ENCODE data around the gene GPR137C.

GPR137C gene

GRCh38 chr14:52575858-52576257 is 23.2 kb downstream of the GPR137C start:
- DNase-seq, result no peak

DNA sequence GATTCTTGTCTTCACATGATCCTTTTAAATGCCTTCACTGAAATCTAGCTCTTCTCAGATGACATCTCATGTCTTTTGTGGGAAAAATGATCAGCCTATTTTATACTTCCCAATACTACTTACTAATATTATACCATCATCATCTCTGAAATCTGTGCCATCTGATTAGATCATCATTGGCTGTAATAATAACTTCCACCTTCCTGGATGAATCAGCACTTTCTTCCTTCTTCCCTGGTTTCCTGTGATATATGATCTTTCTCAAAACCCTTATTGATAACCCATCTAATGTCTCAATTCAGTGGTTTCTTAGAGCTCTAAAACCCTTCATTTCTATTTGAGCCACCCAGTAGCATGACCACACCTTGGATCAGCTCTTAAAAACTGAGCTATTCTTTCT is 30.9 kb downstream of the GPR137C start:
- no peak for DNase-seq

- no peak for DNase-seq
These were observed 37.0 kb downstream of the GPR137C start for GRCh38 chr14:52589646-52590045.

GRCh38 chr14:52590318-52590717 is 37.7 kb downstream of the GPR137C start:
- no peak for DNase-seq

DNA sequence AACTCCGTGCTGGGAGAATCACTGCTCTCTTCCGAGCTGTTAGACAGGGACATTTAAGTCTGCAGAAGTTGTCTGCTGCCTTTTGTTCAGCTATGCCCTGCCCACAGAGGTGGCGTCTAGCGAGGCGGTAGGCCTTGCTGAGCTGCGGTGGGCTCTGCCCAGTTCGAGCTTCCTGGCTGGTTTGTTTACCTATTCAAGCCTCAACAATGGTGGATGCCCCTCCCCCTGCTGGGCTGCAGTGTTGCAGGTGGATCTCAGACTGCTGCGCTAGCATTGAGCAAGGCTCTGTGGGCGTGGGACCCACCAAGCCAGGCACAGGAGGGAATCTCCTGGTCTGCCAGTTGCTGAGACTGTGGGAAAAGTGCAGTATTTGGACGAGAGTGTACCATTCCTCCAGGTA is 43.7 kb downstream of the GPR137C start:
- DNase-seq, result no peak

DNA sequence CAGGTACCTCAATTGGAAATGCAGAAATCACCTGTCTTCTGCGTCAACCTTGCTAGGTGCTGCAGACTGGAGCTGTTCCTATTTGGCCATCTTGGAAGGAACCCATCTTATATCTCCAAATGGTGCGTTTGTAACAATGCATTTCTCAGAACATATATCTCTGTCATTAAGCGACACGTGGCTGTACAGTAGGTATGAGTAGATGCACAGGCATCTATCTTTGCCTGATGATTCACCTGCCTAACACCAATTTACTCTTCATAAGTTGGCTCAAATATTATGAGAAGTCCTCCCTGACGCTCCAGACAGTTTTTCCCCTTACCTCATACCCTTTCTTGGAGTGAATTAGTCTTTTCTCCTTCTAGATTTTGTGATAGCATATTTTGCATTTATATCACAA is 44.2 kb downstream of the GPR137C start:
- no peak for DNase-seq

GRCh38 chr14:52598568-52598967 is 45.9 kb downstream of the GPR137C start:
- no peak for DNase-seq

GRCh38 chr14:52599974-52600373 is 47.3 kb downstream of the GPR137C start:
- no peak for DNase-seq

- no peak for DNase-seq
These were observed 49.5 kb downstream of the GPR137C start for GRCh38 chr14:52602131-52602530.

GRCh38 chr14:52607061-52607460 is 54.4 kb downstream of the GPR137C start:
- no peak for DNase-seq

DNA sequence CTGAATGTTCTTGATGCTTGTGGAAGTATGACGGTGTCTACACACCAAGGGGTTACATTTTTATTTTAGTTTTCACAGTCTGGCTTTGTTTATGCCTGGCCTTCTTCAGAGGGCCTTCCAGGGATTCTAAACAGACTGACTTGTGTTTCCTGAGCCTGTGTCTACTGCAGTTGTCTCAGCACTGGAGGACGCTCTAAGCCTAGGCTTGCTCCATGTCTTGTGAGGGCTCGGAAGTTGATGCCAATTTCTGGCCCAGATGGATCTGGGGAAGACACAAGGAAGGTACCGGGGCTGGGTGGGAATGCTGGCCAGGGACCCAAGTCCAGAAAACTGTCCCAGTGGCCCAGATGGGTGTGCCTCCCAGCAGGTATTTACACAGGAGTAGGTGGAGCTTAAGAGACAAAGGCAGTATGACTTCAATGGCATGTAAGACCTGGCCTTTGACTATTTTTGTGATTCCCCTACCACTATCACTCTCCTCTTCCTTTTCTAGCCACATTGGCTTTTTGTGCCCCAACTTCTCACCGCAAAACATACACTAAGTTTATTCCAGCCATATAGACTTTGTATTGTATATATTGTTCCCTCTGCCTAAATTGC is 56.9 kb downstream of the GPR137C start:
- no peak for DNase-seq

- no peak for DNase-seq
These were observed 57.6 kb downstream of the GPR137C start for GRCh38 chr14:52610187-52610586.

- no peak for DNase-seq
These were observed 66.0 kb downstream of the GPR137C start for GRCh38 chr14:52618602-52619001.

DNA sequence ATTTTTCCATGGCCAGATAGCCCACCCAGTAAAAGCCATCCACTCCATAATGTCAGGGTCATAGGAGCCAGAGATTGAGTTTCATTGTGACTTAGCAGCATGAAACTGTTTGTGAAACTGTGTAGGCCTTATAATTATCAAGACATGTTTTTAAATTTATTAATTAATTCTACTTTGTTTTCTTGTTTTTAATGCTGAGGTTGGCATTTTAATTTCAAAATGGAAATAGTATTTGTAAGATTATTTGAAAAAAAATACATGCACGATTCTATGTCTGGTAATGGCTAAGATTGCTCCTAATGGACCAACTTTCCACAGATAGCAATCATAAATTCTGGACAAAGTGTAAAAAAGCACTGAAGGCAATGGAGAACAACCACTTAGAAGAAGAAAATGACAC is 67.1 kb downstream of the GPR137C start:
- DNase-seq, result no peak

DNA sequence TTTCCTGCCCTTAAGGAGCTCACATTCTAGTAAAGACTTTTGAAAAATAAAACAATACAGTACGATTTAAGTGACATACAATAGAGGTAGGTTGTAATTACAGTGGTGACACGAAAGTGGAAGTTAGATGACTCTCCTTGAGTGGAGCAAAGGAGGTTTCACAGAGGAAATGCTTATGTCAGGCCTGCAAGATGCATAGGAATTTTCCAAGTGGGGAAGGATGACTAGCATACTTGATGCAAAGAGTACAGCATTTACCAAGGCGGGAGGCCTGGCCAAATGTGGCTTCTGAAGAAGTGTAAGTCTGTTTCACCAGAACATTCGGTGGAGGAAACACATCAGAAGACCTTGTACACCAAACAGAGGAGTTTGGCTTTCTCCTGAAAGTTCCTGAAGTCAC is 87.5 kb downstream of the GPR137C start:
- peak; percentile 1 to 32 for DNase-seq

- DNase-seq, result no peak
These were observed 89.1 kb downstream of the GPR137C start for GRCh38 chr14:52641745-52642144.

GRCh38 chr14:52649511-52649910 is 96.9 kb downstream of the GPR137C start:
- DNase-seq, result peak in 1 of 2 donors; percentile 3

GRCh38 chr14:52650774-52651173 is 98.1 kb downstream of the GPR137C start:
- DNase-seq, result no peak

DNA sequence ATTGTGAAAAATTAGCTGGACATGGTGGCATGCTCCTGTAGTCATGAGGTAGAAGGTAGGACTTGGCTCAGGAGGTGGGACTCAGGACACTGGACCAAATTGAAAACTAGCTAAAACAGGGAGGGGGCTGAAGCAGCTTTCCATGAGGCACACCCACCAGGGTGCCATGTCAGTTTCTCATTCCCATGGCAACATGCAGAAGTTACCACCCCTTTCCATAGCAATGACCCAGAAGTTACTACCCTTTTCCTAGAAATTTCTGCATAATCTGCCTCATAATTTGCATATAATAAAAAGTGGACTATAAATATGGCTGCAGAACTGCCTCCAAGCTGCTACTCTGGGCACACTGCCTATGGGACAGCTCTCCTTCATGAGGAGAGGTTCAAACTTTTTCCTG is 104.3 kb downstream of the GPR137C start:
- no peak for DNase-seq

DNA sequence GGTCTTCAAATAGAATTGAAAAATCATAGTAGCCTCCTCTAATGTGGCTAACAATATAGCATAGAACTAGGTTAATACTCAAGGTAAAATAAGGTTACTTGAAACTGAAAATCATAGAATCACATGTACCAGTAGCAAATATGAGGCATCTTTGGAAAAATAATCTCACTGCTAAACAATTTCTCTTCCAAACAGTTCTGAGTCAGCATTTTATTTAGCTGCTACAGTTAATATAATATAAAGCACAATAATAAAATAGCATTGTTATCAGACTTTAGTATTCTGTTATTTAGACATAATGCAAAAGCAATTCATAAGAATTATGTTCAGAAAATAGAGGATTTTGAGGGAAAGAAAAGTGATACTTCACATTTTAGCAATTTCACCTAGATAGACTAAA is 107.7 kb downstream of the GPR137C start:
- no peak for DNase-seq

- DNase-seq, result no peak
These were observed 108.2 kb downstream of the GPR137C start for GRCh38 chr14:52660832-52661231.

GRCh38 chr14:52661314-52661713 is 108.7 kb downstream of the GPR137C start:
- no peak for DNase-seq

DNA sequence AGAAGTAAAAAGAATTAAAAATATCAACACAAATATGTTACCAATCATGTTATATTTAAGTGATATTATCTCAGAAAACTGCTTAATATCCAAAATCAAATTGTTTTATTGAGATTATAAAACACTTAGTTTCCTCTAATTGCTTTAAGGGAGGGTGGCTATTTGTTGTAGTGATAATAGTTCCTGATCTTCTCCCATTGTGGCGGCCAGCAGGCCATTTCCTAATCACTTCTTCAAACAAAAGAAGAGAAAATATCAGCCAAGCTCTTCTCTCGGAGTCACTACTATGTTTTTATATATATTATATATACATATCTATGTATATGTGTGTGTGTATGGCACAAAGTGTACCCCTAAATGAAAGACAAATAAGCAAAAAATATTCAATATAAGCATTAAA is 111.2 kb downstream of the GPR137C start:
- no peak for DNase-seq

GRCh38 chr14:52678591-52678990 is 126.0 kb downstream of the GPR137C start:
- DNase-seq, result no peak

DNA sequence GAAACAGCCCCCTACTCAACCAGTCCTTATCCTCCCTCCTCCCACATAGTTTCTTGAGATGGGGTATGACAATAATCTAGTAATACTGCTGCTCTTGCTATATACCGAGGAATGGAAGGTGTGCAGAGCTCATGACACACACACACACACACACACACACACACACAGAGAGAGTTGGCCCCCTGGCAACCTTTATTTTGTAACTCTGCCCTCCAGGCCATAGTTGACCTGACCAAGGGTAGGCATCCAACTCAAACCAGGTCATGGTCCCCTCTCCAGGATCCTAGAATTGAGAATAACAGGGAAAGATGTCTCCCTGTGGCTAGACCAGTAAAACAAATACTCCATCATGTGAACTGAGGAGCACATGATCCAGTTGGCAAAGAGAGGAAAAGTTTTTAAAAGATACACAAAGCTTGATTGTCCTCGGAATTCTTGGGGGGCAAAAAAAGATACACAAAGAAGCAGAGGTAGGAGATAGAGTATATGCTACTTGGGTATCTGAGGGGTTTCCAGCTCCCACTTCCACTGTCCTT is 131.4 kb downstream of the GPR137C start:
- DNase-seq, result no peak
